ENCODE measurements around the gene ARV1. TPM values are rescaled to one million over a fixed set of nuclear protein-coding genes. Genes with fewer than 3 reads are reported as not detected.
"Not testable (repeated sequence)": the region's sequence is repeated elsewhere in the genome, so short reads cannot be mapped to it uniquely, and the experiment has no call there.

The ARV1 gene
- total RNA-seq, 1 experiment from 2014 or later: 4.0 TPM

GRCh38 chr1:231045286-231045685 is 66.4 kb downstream of the ARV1 start:
- CTCF ChIA-PET: no interaction called here
- intact Hi-C loops (cut with micrococcal nuclease): no loop called here

DNA sequence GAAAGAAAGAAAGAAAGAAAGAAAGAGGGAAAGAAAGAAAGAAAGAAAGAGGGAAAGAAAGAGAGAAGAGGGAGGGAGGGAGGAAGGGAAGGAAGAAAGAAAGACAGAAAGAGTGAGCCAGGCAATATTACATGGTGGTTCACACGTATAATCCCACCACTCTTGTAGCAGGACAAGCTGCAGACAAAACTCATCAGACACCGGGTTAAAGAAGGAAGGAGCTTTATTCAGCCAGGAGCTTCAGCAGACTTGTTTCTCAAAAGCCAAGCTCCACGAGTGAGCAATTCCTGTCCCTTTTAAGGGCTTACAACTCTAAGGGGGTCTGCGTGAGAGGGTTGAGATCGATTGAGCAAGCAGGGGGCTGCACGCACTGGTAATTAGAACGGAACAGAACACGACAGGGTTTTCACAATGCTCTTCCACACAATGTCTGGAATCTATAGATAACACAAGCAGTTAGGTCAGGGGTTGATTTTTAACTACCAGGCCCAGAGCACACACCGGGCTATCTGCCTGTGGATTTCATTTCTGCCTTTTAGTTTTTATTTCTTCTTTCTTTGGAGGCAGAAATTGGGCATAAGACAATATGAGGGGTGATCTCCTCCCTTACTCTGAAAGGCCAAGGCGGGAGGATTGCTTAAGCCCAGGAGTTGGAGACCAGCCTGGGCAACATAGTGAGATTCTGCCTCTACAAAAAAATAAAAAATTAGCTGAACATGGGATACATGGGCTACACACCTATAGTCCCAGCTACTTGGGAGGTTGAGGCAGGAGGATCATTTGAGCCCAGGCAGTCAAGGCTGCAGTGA is 67.2 kb downstream of the ARV1 start:
- POLR2A ChIA-PET; H3K79me2 ChIP-seq (ENCODE audit: insufficient read depth, low read length); H4K20me1 ChIP-seq (ENCODE audit: insufficient read depth); H3K27ac ChIP-seq (ENCODE audit: low read depth, low read length); ATAC-seq; DNase-seq (ENCODE audit: low read depth, low spot score); H3K4me2 ChIP-seq (ENCODE audit: low read length); H3K4me1 ChIP-seq (ENCODE audit: control insufficient read depth in 1 of 2, insufficient read depth in 2 of 2, low read length in 2 of 2); intact Hi-C loops (cut with micrococcal nuclease); RAD21 ChIA-PET (ENCODE audit: low non-redundant PET in 1 of 2, low total read pairs in 2 of 2, uncharacterized antibody in 2 of 2, unreplicated experiment in 2 of 2); H2AFZ ChIP-seq (ENCODE audit: low read depth, low read length, poor library complexity, severe bottlenecking); H3K9ac ChIP-seq (ENCODE audit: low read length); H3K9me2 ChIP-seq (ENCODE audit: insufficient read depth); H3K27me3 ChIP-seq (ENCODE audit: insufficient read depth, low read length); H3K4me3 ChIP-seq (replicated peaks in 1 of 2; ENCODE audit: low read depth in 1 of 2, low read length in 2 of 2); BruUV-seq (replicated peaks); CTCF ChIA-PET; H3K9me3 ChIP-seq (ENCODE audit: control insufficient read depth in 1 of 2, insufficient read depth in 1 of 2, low read depth in 1 of 2, low read length in 2 of 2); H3K36me3 ChIP-seq (ENCODE audit: control insufficient read depth in 1 of 2, insufficient read depth in 2 of 2, low read length in 2 of 2): not testable (repeated sequence)

More at GRCh38 chr1:231045286-231045685, 66.4 kb downstream of the ARV1 start:
- Histone ChIP-seq H3K4me1 (ENCODE audit: control insufficient read depth in 1 of 2, insufficient read depth in 2 of 2, low read length in 2 of 2) (peaks cover 0 to 4% of the 10 kb centered on the region in 2 experiments; a peak in 1 of 4 replicates), H3K9me2 (ENCODE audit: insufficient read depth) (no peaks in the 10 kb centered on the region), H3K9me3 (ENCODE audit: control insufficient read depth in 1 of 2, insufficient read depth in 1 of 2, low read depth in 1 of 2, low read length in 2 of 2) (peaks cover 6 to 9% of the 10 kb centered on the region in 2 experiments; a peak in 1 of 4 replicates), H4K20me1 (ENCODE audit: insufficient read depth) (no peaks in the 10 kb centered on the region), H2AFZ (ENCODE audit: low read depth, low read length, poor library complexity, severe bottlenecking) (no peak overlapping the region), H3K27me3 (ENCODE audit: insufficient read depth, low read length) (peaks cover 8% of the 10 kb centered on the region), H3K4me3 (replicated peaks in 1 of 2; ENCODE audit: low read depth in 1 of 2, low read length in 2 of 2) (no peak overlapping the region), H3K9ac (ENCODE audit: low read length) (no peak overlapping the region), H3K79me2 (ENCODE audit: insufficient read depth, low read length) (no peaks in the 10 kb centered on the region), H3K36me3 (ENCODE audit: control insufficient read depth in 1 of 2, insufficient read depth in 2 of 2, low read length in 2 of 2) (no peaks in the 10 kb centered on the region), H3K4me2 (ENCODE audit: low read length) (no peak overlapping the region), H3K27ac (ENCODE audit: low read depth, low read length) (no peak overlapping the region)
- BruUV-seq (replicated peaks): no TSS peak
- ChIA-PET POLR2A (no interaction called here), RAD21 (ENCODE audit: low non-redundant PET in 1 of 2, low total read pairs in 2 of 2, uncharacterized antibody in 2 of 2, unreplicated experiment in 2 of 2) (no interaction called here)
- DNase-seq (ENCODE audit: low read depth, low spot score) (no peak), ATAC-seq (no peak)
- TF ChIP-seq EGR1 (IDR thresholded peaks at IDR 0.05; ENCODE audit: low read depth): no peak
- no peak for TF ChIP-seq FOSL1 (IDR thresholded peaks at IDR 0.05; ENCODE audit: low read depth)
- TF ChIP-seq EZH2phosphoT487 (IDR thresholded peaks at IDR 0.05; ENCODE audit: borderline replicate concordance): no peak
- no peak for TF ChIP-seq POLR2A (IDR thresholded peaks at IDR 0.05; ENCODE audit: borderline replicate concordance, extremely low read depth, insufficient read depth, insufficient read length)
- TF ChIP-seq ELF1 (IDR thresholded peaks at IDR 0.05; ENCODE audit: borderline replicate concordance, low read depth): no peak
- TF ChIP-seq EZH2 (IDR thresholded peaks at IDR 0.05): no peak
- TF ChIP-seq, protein P1, sequence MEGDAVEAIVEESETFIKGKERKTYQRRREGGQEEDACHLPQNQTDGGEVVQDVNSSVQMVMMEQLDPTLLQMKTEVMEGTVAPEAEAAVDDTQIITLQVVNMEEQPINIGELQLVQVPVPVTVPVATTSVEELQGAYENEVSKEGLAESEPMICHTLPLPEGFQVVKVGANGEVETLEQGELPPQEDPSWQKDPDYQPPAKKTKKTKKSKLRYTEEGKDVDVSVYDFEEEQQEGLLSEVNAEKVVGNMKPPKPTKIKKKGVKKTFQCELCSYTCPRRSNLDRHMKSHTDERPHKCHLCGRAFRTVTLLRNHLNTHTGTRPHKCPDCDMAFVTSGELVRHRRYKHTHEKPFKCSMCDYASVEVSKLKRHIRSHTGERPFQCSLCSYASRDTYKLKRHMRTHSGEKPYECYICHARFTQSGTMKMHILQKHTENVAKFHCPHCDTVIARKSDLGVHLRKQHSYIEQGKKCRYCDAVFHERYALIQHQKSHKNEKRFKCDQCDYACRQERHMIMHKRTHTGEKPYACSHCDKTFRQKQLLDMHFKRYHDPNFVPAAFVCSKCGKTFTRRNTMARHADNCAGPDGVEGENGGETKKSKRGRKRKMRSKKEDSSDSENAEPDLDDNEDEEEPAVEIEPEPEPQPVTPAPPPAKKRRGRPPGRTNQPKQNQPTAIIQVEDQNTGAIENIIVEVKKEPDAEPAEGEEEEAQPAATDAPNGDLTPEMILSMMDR (IDR thresholded peaks at IDR 0.05 in 2 of 3, conservative IDR thresholded peaks at IDR 0.05 in 1 of 3; ENCODE audit: borderline replicate concordance in 1 of 3, insufficient read depth in 1 of 3, low read depth in 2 of 3, low read length in 2 of 3): no peak
- no peak for TF ChIP-seq ZNF274 (IDR thresholded peaks at IDR 0.05; ENCODE audit: low read depth, low read length)
- TF ChIP-seq, protein P2, sequence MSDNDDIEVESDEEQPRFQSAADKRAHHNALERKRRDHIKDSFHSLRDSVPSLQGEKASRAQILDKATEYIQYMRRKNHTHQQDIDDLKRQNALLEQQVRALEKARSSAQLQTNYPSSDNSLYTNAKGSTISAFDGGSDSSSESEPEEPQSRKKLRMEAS (IDR thresholded peaks at IDR 0.05): no peak
- no peak for TF ChIP-seq SP1 (IDR thresholded peaks at IDR 0.05; ENCODE audit: low read depth)
- no peak for TF ChIP-seq TCF7L2 (IDR thresholded peaks at IDR 0.05; ENCODE audit: borderline replicate concordance, extremely low read depth, insufficient read depth, insufficient read length)

All from HCT116 (cell line).